Sigmoid colon (tissue), 4 donors: ENCODE results near the gene IFI35.

Experiments
- CTCF ChIP-seq, 4 experiments: fragments of 450-650 bp in 3 of 4; fragments of 200-600 bp in 1 of 4; IDR thresholded peaks; one replicate each; pipeline ENCODE4 v1.5.1; 2016 to 2019; ENCODE audit warnings: antibody characterized with exemption in 4 of 4, mild to moderate bottlenecking in 3 of 4, moderate library complexity in 2 of 4
- EP300 ChIP-seq, 4 donors: sonication (generic); formaldehyde crosslinking; IDR thresholded peaks; one replicate each; pipeline ENCODE4 v1.6.1; 2017; ENCODE audit warnings: antibody characterized with exemption in 4 of 4
- POLR2A ChIP-seq, 2 donors: fragments of 450-650 bp; IDR thresholded peaks; one replicate each; pipeline ENCODE4 v1.6.1; 2016; ENCODE audit warnings: antibody characterized with exemption in 2 of 2, mild to moderate bottlenecking in 2 of 2, moderate library complexity in 2 of 2
- POLR2AphosphoS5 ChIP-seq, 4 donors: sonication (generic); formaldehyde crosslinking; IDR thresholded peaks; one replicate each; pipeline ENCODE4 v1.6.1; 2017; ENCODE audit warnings: antibody characterized with exemption in 4 of 4

DNA sequence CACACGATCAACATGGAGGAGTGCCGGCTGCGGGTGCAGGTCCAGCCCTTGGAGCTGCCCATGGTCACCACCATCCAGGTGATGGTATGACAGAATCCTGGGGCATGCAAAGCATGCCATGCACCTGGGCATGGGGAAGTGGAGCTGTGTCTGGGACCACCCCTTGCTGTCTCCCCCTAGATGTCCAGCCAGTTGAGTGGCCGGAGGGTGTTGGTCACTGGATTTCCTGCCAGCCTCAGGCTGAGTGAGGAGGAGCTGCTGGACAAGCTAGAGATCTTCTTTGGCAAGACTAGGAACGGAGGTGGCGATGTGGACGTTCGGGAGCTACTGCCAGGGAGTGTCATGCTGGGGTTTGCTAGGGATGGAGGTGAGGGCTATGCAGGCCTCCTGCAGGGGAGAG lies 6.7 kb downstream of the IFI35 start:
- TF ChIP-seq POLR2A (IDR thresholded peaks at IDR 0.05) (no peak), CTCF (IDR thresholded peaks at IDR 0.05) (no peak), EP300 (IDR thresholded peaks at IDR 0.05) (no peak), POLR2AphosphoS5 (IDR thresholded peaks at IDR 0.05) (no peak)
